A673 (cell line): ENCODE measurements around the gene TMEM236. TPM values are rescaled to one million over a fixed set of nuclear protein-coding genes. Genes with fewer than 3 reads are reported as not detected.

Source experiments
- BruUV-seq: library from RNA; stranded (reverse); fragments of 400-500 nt; replicated peaks from 2 replicates; lab custom pipeline; 2021; lab: Mats Ljungman, UMichigan
- CTCF ChIA-PET: fragments of 300-600 bp; sonication (Branson Sonifier 250); formaldehyde crosslinking; loops from one replicate; lab custom pipeline; 2022; ENCODE audit warnings: antibody characterized with exemption; lab: Charles Lee
- POLR2A ChIA-PET: fragments of 300-600 bp; sonication (Branson Sonifier 250); formaldehyde crosslinking; loops from one replicate; lab custom pipeline; 2022; ENCODE audit warnings: antibody characterized with exemption; ENCODE audit not compliant: low non-redundant PET; lab: Charles Lee
- DNase-seq: peaks from one replicate; pipeline ENCODE4 v3.0.0-alpha.2; 2015; ENCODE audit warnings: low spot score
- H3K27ac ChIP-seq: fragments of 200-600 bp; sonication (generic); 2 replicates; pipeline ENCODE4 v1.5.1; 2016; ENCODE audit warnings: mixed run types, low read depth, mild to moderate bottlenecking, mixed read lengths, antibody characterized with exemption, low read length; ENCODE audit not compliant: poor library complexity, severe bottlenecking
- H3K27me3 ChIP-seq: fragments of 200-600 bp; sonication (generic); replicated peaks from 2 replicates; pipeline ENCODE4 v1.6.1; 2017; ENCODE audit warnings: mixed run types, low read depth, mild to moderate bottlenecking, mixed read lengths, antibody characterized with exemption, low read length; ENCODE audit not compliant: insufficient read depth, poor library complexity
- H3K36me3 ChIP-seq: fragments of 200-600 bp; sonication (generic); 2 replicates; pipeline ENCODE4 v1.6.1; 2016; ENCODE audit warnings: mixed run types, mild to moderate bottlenecking, mixed read lengths, antibody characterized with exemption, low read length; ENCODE audit not compliant: insufficient read depth, poor library complexity, severe bottlenecking
- H3K4me1 ChIP-seq: fragments of 200-600 bp; sonication (generic); 2 replicates; pipeline ENCODE4 v1.6.1; 2017; ENCODE audit warnings: mixed run types, mild to moderate bottlenecking, mixed read lengths, antibody characterized with exemption, low read length; ENCODE audit not compliant: insufficient read depth, poor library complexity, severe bottlenecking
- H3K4me3 ChIP-seq: fragments of 200-600 bp; sonication (generic); 2 replicates; pipeline ENCODE4 v1.5.1; 2016; ENCODE audit warnings: low read depth, mixed run types, mild to moderate bottlenecking, mixed read lengths, low read length; ENCODE audit not compliant: poor library complexity, severe bottlenecking
- H3K9me3 ChIP-seq: fragments of 200-600 bp; sonication (generic); 2 replicates; pipeline ENCODE4 v1.6.1; 2016; ENCODE audit warnings: mixed run types, low read depth, mild to moderate bottlenecking, mixed read lengths, antibody characterized with exemption, low read length; ENCODE audit not compliant: poor library complexity, severe bottlenecking
- CTCF ChIP-seq: fragments of 300-800, 200-600 bp; sonication (generic); conservative IDR thresholded peaks from 2 replicates; pipeline ENCODE4 v1.5.1; 2017; ENCODE audit warnings: low read depth, mild to moderate bottlenecking, antibody characterized with exemption, low read length, moderate library complexity, mixed read lengths
- EZH2 ChIP-seq: fragments of 200-600 bp; sonication (generic); IDR thresholded peaks from 2 replicates; pipeline ENCODE4 v1.6.1; 2017; ENCODE audit warnings: borderline replicate concordance, low read depth, mild to moderate bottlenecking, mixed read lengths, antibody characterized with exemption, low read length; ENCODE audit not compliant: poor library complexity, severe bottlenecking
- intact Hi-C: fragments of 100-400 bp; cut with micrococcal nuclease; formaldehyde crosslinking; loops from one replicate; pipeline ENCODE4 v1.10.0; 2022; ENCODE audit not compliant: unreplicated experiment
- total RNA-seq: library from RNA; stranded (reverse); gene quantifications from 2 replicates; pipeline ENCODE4 v1.2.3, GENCODE V29; 2021

The TMEM236 gene
- total RNA-seq, 1 experiment from 2014 or later, result 0.06 TPM

DNA sequence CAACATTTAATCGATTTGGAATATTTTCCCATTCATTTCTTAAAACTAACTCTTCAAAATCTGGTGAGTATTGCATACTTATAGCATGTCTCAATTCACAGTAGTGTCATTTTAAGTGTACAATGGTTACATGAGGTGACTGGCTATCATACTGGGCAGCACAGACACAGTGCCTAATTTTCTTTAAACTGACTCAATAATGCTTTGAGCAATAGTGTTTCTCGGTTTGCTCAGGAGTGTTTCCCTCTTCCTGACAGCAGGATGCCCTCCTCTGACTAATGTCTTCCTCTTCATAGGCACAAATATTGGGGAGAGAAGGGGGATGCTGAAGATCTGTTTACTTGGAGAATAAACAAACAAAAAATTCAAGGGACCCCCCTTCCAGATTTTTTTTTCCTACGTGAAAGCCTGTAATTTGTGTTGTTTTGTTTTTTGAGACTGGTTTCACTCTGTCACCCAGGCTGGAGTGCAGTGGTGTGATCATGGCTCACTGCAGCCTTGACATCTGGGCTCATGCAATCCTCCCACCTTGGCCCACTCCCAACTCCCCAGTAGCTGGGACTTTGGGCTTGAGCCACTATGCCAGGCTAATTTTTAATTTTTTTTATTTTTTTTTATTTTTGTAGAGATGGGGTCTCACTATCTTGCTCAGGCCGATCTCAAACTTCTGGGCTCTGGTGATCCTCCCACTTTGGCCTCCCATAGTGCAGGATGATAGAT lies 59.3 kb downstream of the TMEM236 start:
- ChIA-PET POLR2A (no interaction called here), CTCF (no interaction called here)
- Histone ChIP-seq H3K36me3 (no peaks in the 10 kb centered on the region), H3K4me1 (no peaks in the 10 kb centered on the region), H3K27me3 (no peaks in the 10 kb centered on the region), H3K4me3 (no peak overlapping the region), H3K9me3 (no peaks in the 10 kb centered on the region), H3K27ac (no peak overlapping the region)
- no peak for DNase-seq
- no peak for TF ChIP-seq EZH2
- TF ChIP-seq CTCF, result no peak
- intact Hi-C loops, result no loop called here
- no TSS peak for BruUV-seq

- no peak for DNase-seq
- no peak overlapping the region for H3K27ac ChIP-seq
- H3K27me3 ChIP-seq, result no peaks in the 10 kb centered on the region
- H3K36me3 ChIP-seq, result no peaks in the 10 kb centered on the region
- CTCF ChIA-PET, result no interaction called here
- no peak for TF ChIP-seq CTCF
- TF ChIP-seq EZH2, result no peak
- H3K9me3 ChIP-seq, result no peaks in the 10 kb centered on the region
- BruUV-seq, result no TSS peak
- H3K4me1 ChIP-seq, result no peaks in the 10 kb centered on the region
- intact Hi-C loops, result no loop called here
- H3K4me3 ChIP-seq, result no peak overlapping the region
- POLR2A ChIA-PET, result no interaction called here
Measured at GRCh38 chr10:17814973-17815372, 63.0 kb downstream of the TMEM236 start.

GRCh38 chr10:17816199-17816598 lies 64.2 kb downstream of the TMEM236 start:
- Histone ChIP-seq H3K4me3 (no peak overlapping the region), H3K36me3 (no peaks in the 10 kb centered on the region), H3K4me1 (no peaks in the 10 kb centered on the region), H3K27ac (no peak overlapping the region), H3K27me3 (no peaks in the 10 kb centered on the region), H3K9me3 (no peaks in the 10 kb centered on the region)
- TF ChIP-seq CTCF (no peak), EZH2 (no peak)
- ChIA-PET POLR2A (no interaction called here), CTCF (no interaction called here)
- BruUV-seq, result no TSS peak
- intact Hi-C loops, result no loop called here
- DNase-seq, result no peak
